Astrocyte (in vitro differentiated cells and primary cell): ENCODE results near the gene B3GAT3.

Experiments used
- CTCF ChIP-seq: IDR thresholded peaks from 2 replicates; pipeline ENCODE4 v1.5.1; 2011; ENCODE audit warnings: low read depth, mild to moderate bottlenecking, inconsistent platforms, low read length, moderate library complexity; ENCODE audit not compliant: insufficient read depth
- EZH2 ChIP-seq: IDR thresholded peaks from 2 replicates; pipeline ENCODE4 v1.6.1; 2012; ENCODE audit warnings: mild to moderate bottlenecking, low read length, inconsistent platforms; ENCODE audit not compliant: insufficient read depth

- TF ChIP-seq CTCF: no peak
- no peak for TF ChIP-seq EZH2
Measured at GRCh38 chr11:62599901-62600300, 21.9 kb downstream of the B3GAT3 start.
